ENCODE data around the gene CRK.

- no peak for TF ChIP-seq CTCF (IDR thresholded peaks at IDR 0.05)
- no peak for TF ChIP-seq POLR2AphosphoS5 (IDR thresholded peaks at IDR 0.05; ENCODE audit: insufficient read depth in 1 of 2, low read depth in 1 of 2)
Observed at GRCh38 chr17:1386265-1386664, 69.8 kb downstream of the CRK start.
